SK-N-SH treated with all-trans-retinoic acid at 6 μM for 48 hours (cell line): ENCODE data around the gene VTI1A.

ENCODE experiments used
- ATAC-seq: fragments of 200-7000 bp; cut with Tn5 transposase; 3 replicates; pipeline ENCODE4 v1.9.1; 2020; ENCODE audit warnings: mild to moderate bottlenecking, moderate library complexity
- BACH2 ChIP-seq: fragments of 250-450 bp; sonication (Bioruptor Pico); IDR thresholded peaks from 2 replicates; pipeline ENCODE4 v1.9.0; 2021; ENCODE audit warnings: mild to moderate bottlenecking, borderline replicate concordance
- CREB5 ChIP-seq: fragments of 250-450 bp; sonication (Bioruptor Pico); IDR thresholded peaks from 2 replicates; pipeline ENCODE4 v1.5.1; 2020; ENCODE audit warnings: low read depth, mild to moderate bottlenecking, moderate library complexity
- CSDC2 ChIP-seq: fragments of 250-450 bp; sonication (Bioruptor Pico); IDR thresholded peaks from 2 replicates; pipeline ENCODE4 v1.5.0; 2020; ENCODE audit warnings: mild to moderate bottlenecking, moderate library complexity
- ESRRG ChIP-seq: fragments of 250-450 bp; sonication (Bioruptor Pico); IDR thresholded peaks from 2 replicates; pipeline ENCODE4 v1.6.1; 2021; ENCODE audit warnings: mild to moderate bottlenecking
- GLIS3 ChIP-seq: fragments of 250-450 bp; sonication (Bioruptor Pico); IDR thresholded peaks from 2 replicates; pipeline ENCODE4 v1.5.0; 2020; ENCODE audit warnings: mild to moderate bottlenecking, moderate library complexity
- ISL1 ChIP-seq: fragments of 250-450 bp; sonication (Bioruptor Pico); IDR thresholded peaks from 2 replicates; pipeline ENCODE4 v2.1.2; 2022; ENCODE audit warnings: mild to moderate bottlenecking, moderate library complexity
- OSR1 ChIP-seq: fragments of 250-450 bp; sonication (Bioruptor Pico); IDR thresholded peaks from 2 replicates; pipeline ENCODE4 v1.8.0; 2022; ENCODE audit warnings: moderate library complexity, mild to moderate bottlenecking, inconsistent platforms
- RARB ChIP-seq: fragments of 250-450 bp; sonication (Bioruptor Pico); IDR thresholded peaks from 2 replicates; pipeline ENCODE4 v1.8.0; 2021; ENCODE audit warnings: mild to moderate bottlenecking, moderate library complexity
- SNAI2 ChIP-seq: fragments of 250-450 bp; sonication (Bioruptor Pico); IDR thresholded peaks from 2 replicates; pipeline ENCODE4 v1.5.0; 2020; ENCODE audit warnings: mild to moderate bottlenecking, moderate library complexity
- TCF4 ChIP-seq: fragments of 250-450 bp; sonication (Bioruptor Pico); IDR thresholded peaks from 2 replicates; pipeline ENCODE4 v1.8.0; 2021; ENCODE audit warnings: mild to moderate bottlenecking, moderate library complexity, borderline replicate concordance
- TOX ChIP-seq: fragments of 250-450 bp; sonication (Bioruptor Pico); IDR thresholded peaks from 2 replicates; pipeline ENCODE4 v1.8.0; 2021; ENCODE audit warnings: mild to moderate bottlenecking, moderate library complexity, borderline replicate concordance
- TSHZ2 ChIP-seq: fragments of 250-450 bp; sonication (Bioruptor Pico); IDR thresholded peaks from 2 replicates; pipeline ENCODE4 v1.5.0; 2020; ENCODE audit warnings: mild to moderate bottlenecking, moderate library complexity
- ZC3H10 ChIP-seq: fragments of 250-450 bp; sonication (Bioruptor Pico); IDR thresholded peaks from 2 replicates; pipeline ENCODE4 v1.5.1; 2021; ENCODE audit warnings: mild to moderate bottlenecking, moderate library complexity
- ZNF565 ChIP-seq: fragments of 450-650 bp; formaldehyde crosslinking; conservative IDR thresholded peaks from 2 replicates; pipeline ENCODE4 v1.5.0; 2020; ENCODE audit warnings: low read depth, mild to moderate bottlenecking, moderate library complexity
- ZNF70 ChIP-seq: fragments of 450-650 bp; formaldehyde crosslinking; IDR thresholded peaks from 2 replicates; pipeline ENCODE4 v1.5.0; 2020; ENCODE audit warnings: mild to moderate bottlenecking, moderate library complexity
- ZNF8 ChIP-seq: fragments of 450-650 bp; formaldehyde crosslinking; IDR thresholded peaks from 2 replicates; pipeline ENCODE4 v1.5.0; 2020; ENCODE audit warnings: mild to moderate bottlenecking, moderate library complexity
- TF ChIP-seq, protein P1 (sequence below): fragments of 250-450 bp; sonication (Bioruptor Pico); IDR thresholded peaks from 2 replicates; pipeline ENCODE4 v1.8.0; 2021; ENCODE audit warnings: low read depth, mild to moderate bottlenecking, moderate library complexity, borderline replicate concordance
- TF ChIP-seq, protein P2 (sequence below): fragments of 250-450 bp; sonication (Bioruptor Pico); IDR thresholded peaks from 2 replicates; pipeline ENCODE4 v1.5.1; 2021; ENCODE audit warnings: mild to moderate bottlenecking, moderate library complexity
- TF ChIP-seq, protein P3 (sequence below): fragments of 250-450 bp; sonication (Bioruptor Pico); IDR thresholded peaks from 2 replicates; pipeline ENCODE4 v1.8.0; 2020; ENCODE audit warnings: mild to moderate bottlenecking, moderate library complexity, borderline replicate concordance

The VTI1A gene

GRCh38 chr10:112536663-112537062 lies 89.6 kb downstream of the VTI1A start:
- TF ChIP-seq CSDC2 (no peak), ZNF70 (CRISPR knock-in tag) (no peak), TCF4 (CRISPR knock-in tag) (no peak), GLIS3 (no peak), TSHZ2 (CRISPR knock-in tag) (no peak)
- TF ChIP-seq, protein P1, sequence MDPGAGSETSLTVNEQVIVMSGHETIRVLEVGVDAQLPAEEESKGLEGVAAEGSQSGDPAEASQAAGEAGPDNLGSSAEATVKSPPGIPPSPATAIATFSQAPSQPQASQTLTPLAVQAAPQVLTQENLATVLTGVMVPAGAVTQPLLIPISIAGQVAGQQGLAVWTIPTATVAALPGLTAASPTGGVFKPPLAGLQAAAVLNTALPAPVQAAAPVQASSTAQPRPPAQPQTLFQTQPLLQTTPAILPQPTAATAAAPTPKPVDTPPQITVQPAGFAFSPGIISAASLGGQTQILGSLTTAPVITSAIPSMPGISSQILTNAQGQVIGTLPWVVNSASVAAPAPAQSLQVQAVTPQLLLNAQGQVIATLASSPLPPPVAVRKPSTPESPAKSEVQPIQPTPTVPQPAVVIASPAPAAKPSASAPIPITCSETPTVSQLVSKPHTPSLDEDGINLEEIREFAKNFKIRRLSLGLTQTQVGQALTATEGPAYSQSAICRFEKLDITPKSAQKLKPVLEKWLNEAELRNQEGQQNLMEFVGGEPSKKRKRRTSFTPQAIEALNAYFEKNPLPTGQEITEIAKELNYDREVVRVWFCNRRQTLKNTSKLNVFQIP (CRISPR knock-in tag), result no peak
- ATAC-seq, result no peak

DNA sequence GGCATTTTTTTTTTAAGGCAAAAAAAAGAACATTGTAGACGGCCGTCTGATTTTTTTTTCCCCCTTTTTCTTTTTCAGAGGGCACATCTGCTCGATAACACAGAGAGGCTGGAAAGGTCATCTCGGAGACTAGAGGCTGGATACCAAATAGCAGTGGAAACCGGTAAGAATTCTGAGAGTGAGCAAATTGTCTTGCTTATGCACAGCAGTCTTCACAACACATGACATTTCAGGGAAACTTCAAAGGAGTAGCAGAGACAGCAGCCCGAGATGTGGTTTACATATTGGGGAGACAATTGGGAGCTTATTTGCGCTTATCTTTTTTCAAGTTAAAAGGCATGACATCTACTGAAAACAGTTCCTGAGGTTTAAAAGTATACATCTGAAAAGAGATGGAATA lies 91.2 kb downstream of the VTI1A start:
- ATAC-seq, result no peak

More for the DNA sequence above, 91.2 kb downstream of the VTI1A start:
- TF ChIP-seq TSHZ2 (CRISPR knock-in tag) (no peak), ESRRG (CRISPR knock-in tag) (no peak), ZC3H10 (CRISPR knock-in tag) (no peak), GLIS3 (no peak), TOX (CRISPR knock-in tag) (no peak), BACH2 (no peak), SNAI2 (CRISPR knock-in tag) (no peak), ISL1 (no peak), RARB (CRISPR knock-in tag) (no peak), CREB5 (CRISPR knock-in tag) (no peak), ZNF565 (CRISPR knock-in tag) (no peak), OSR1 (CRISPR knock-in tag) (no peak), ZNF70 (CRISPR knock-in tag) (no peak), ZNF8 (CRISPR knock-in tag) (no peak)
- TF ChIP-seq, protein P2, sequence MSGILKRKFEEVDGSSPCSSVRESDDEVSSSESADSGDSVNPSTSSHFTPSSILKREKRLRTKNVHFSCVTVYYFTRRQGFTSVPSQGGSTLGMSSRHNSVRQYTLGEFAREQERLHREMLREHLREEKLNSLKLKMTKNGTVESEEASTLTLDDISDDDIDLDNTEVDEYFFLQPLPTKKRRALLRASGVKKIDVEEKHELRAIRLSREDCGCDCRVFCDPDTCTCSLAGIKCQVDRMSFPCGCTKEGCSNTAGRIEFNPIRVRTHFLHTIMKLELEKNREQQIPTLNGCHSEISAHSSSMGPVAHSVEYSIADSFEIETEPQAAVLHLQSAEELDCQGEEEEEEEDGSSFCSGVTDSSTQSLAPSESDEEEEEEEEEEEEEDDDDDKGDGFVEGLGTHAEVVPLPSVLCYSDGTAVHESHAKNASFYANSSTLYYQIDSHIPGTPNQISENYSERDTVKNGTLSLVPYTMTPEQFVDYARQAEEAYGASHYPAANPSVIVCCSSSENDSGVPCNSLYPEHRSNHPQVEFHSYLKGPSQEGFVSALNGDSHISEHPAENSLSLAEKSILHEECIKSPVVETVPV (CRISPR knock-in tag), result no peak
- TF ChIP-seq, protein P3, sequence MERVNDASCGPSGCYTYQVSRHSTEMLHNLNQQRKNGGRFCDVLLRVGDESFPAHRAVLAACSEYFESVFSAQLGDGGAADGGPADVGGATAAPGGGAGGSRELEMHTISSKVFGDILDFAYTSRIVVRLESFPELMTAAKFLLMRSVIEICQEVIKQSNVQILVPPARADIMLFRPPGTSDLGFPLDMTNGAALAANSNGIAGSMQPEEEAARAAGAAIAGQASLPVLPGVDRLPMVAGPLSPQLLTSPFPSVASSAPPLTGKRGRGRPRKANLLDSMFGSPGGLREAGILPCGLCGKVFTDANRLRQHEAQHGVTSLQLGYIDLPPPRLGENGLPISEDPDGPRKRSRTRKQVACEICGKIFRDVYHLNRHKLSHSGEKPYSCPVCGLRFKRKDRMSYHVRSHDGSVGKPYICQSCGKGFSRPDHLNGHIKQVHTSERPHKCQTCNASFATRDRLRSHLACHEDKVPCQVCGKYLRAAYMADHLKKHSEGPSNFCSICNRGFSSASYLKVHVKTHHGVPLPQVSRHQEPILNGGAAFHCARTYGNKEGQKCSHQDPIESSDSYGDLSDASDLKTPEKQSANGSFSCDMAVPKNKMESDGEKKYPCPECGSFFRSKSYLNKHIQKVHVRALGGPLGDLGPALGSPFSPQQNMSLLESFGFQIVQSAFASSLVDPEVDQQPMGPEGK (CRISPR knock-in tag), result no peak
